Inflammatory macrophage (primary cell): ENCODE results near the gene SLC39A9.
"Not testable (repeated sequence)": the region's sequence is repeated elsewhere in the genome, so short reads cannot be mapped to it uniquely, and the experiment has no call there.

Experiments
- DNase-seq, 2 donors: peaks; one replicate each; pipeline ENCODE4 v3.0.0-alpha.2; 2020 to 2022

Gene SLC39A9

GRCh38 chr14:69479696-69480095 lies 81.2 kb downstream of the SLC39A9 start:
- no peak for DNase-seq

- DNase-seq = no peak
Observed at GRCh38 chr14:69480136-69480535, 81.6 kb downstream of the SLC39A9 start.

GRCh38 chr14:69481815-69482568 lies 83.5 kb downstream of the SLC39A9 start:
- no peak for DNase-seq

GRCh38 chr14:69483765-69484443 lies 85.4 kb downstream of the SLC39A9 start:
- DNase-seq = no peak

- DNase-seq = no peak
Observed at GRCh38 chr14:69484444-69485314, 86.2 kb downstream of the SLC39A9 start, which contains the start of gene PLEKHD1. Gene PLEKHD1, plus strand, starts transcription at chr14:69484728. Its CDS starts 238 bp downstream, at chr14:69484966.

GRCh38 chr14:69485315-69485660 lies 86.8 kb downstream of the SLC39A9 start:
- no peak for DNase-seq

- DNase-seq = no peak
Observed at GRCh38 chr14:69485701-69486100, 87.2 kb downstream of the SLC39A9 start.

GRCh38 chr14:69487226-69487625 lies 88.7 kb downstream of the SLC39A9 start:
- no peak for DNase-seq

- no peak for DNase-seq
Observed at GRCh38 chr14:69487771-69488170, 89.3 kb downstream of the SLC39A9 start.

- no peak for DNase-seq
Observed at GRCh38 chr14:69489495-69489894, 91.0 kb downstream of the SLC39A9 start.

- DNase-seq = no peak
Observed at GRCh38 chr14:69490219-69490918, 91.9 kb downstream of the SLC39A9 start.

GRCh38 chr14:69491193-69491592 lies 92.7 kb downstream of the SLC39A9 start:
- DNase-seq = no peak

GRCh38 chr14:69493038-69493437 lies 94.5 kb downstream of the SLC39A9 start:
- DNase-seq = no peak

GRCh38 chr14:69493791-69494190 lies 95.3 kb downstream of the SLC39A9 start:
- DNase-seq = no peak

- DNase-seq = no peak
Observed at GRCh38 chr14:69495341-69495921, 96.9 kb downstream of the SLC39A9 start.

- DNase-seq = not testable (repeated sequence)
Observed at GRCh38 chr14:69497866-69498265, 99.4 kb downstream of the SLC39A9 start.

- not testable (repeated sequence) for DNase-seq
Observed at GRCh38 chr14:69498286-69498685, 99.8 kb downstream of the SLC39A9 start.

GRCh38 chr14:69499436-69499835 lies 100.9 kb downstream of the SLC39A9 start:
- no peak for DNase-seq

- no peak for DNase-seq
Observed at GRCh38 chr14:69500096-69500495, 101.6 kb downstream of the SLC39A9 start.

GRCh38 chr14:69500736-69501135 lies 102.2 kb downstream of the SLC39A9 start:
- no peak for DNase-seq

GRCh38 chr14:69501423-69501838 lies 102.9 kb downstream of the SLC39A9 start:
- no peak for DNase-seq

- no peak for DNase-seq
Observed at GRCh38 chr14:69504775-69505174, 106.3 kb downstream of the SLC39A9 start.
